ENCODE results near the gene MAPK10.

The MAPK10 gene

DNA sequence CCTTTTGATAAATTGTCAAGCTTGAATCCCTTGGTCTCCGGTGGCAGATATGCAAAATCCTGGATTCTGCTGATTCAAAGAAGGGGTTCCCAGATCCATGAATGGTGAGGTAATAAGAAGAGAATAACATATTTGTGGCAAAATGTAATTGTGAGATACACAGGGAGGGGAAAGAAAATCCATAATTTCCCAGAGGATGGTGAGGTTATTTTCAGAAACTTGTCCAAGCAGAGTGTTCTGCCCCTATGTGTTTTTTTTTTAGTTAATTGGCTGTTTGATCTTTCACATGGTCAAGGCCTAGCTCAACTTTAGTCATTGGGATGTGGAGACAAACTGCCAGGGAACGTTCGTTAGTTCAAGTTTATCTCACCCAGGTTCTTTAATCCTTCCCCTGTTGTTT, 408.8 kb downstream of the MAPK10 start:
- TF ChIP-seq CTCF (IDR thresholded peaks at IDR 0.05) (no peak), ZFX (IDR thresholded peaks at IDR 0.05; ENCODE audit: borderline replicate concordance) (no peak)
- H3K27ac ChIP-seq: no peak overlapping the region

- TF ChIP-seq ZFX (IDR thresholded peaks at IDR 0.05; ENCODE audit: borderline replicate concordance): no peak
- H3K27ac ChIP-seq: no peak overlapping the region
Observed at GRCh38 chr4:85946821-85947220, 413.0 kb downstream of the MAPK10 start.

- H3K27ac ChIP-seq: no peak overlapping the region
- no peak for TF ChIP-seq ZFX (IDR thresholded peaks at IDR 0.05; ENCODE audit: borderline replicate concordance)
- no peak for TF ChIP-seq CTCF (IDR thresholded peaks at IDR 0.05)
Observed at GRCh38 chr4:85942107-85942506, 417.7 kb downstream of the MAPK10 start.

- no peak overlapping the region for H3K27ac ChIP-seq
- TF ChIP-seq CTCF (IDR thresholded peaks at IDR 0.05) (no peak), ZFX (IDR thresholded peaks at IDR 0.05; ENCODE audit: borderline replicate concordance) (no peak)
Observed at GRCh38 chr4:85940151-85940550, 419.7 kb downstream of the MAPK10 start.

All from 22Rv1 (cell line).